GM21367 (cell line): ENCODE results near the gene RIPPLY3.
"Not testable (repeated sequence)": the region's sequence is repeated elsewhere in the genome, so short reads cannot be mapped to it uniquely, and the experiment has no call there.

Experiments used
- ATAC-seq: cut with Tn5 transposase; IDR thresholded peaks from one replicate; pipeline ENCODE4 v1.9.1; 2021; ENCODE audit not compliant: unreplicated experiment

The RIPPLY3 gene

GRCh38 chr21:36980280-36981048, 26.0 kb upstream of the RIPPLY3 start:
- ATAC-seq: no peak

- no peak for ATAC-seq
Observed at GRCh38 chr21:36981049-36981391, 25.5 kb upstream of the RIPPLY3 start.

- no peak for ATAC-seq
Observed at GRCh38 chr21:36981977-36982700, 24.4 kb upstream of the RIPPLY3 start.

- no peak for ATAC-seq
Observed at GRCh38 chr21:36985751-36986594, 20.5 kb upstream of the RIPPLY3 start.

GRCh38 chr21:36987845-36988244, 18.7 kb upstream of the RIPPLY3 start:
- ATAC-seq: no peak

- no peak for ATAC-seq
Observed at GRCh38 chr21:36988536-36988935, 18.0 kb upstream of the RIPPLY3 start.

- not testable (repeated sequence) for ATAC-seq
Observed at GRCh38 chr21:36989199-36989698, 17.3 kb upstream of the RIPPLY3 start.

GRCh38 chr21:36989699-36990507, 16.6 kb upstream of the RIPPLY3 start:
- peak; percentile 86 for ATAC-seq

GRCh38 chr21:36990508-36991205, 15.8 kb upstream of the RIPPLY3 start:
- ATAC-seq: no peak

GRCh38 chr21:36992671-36993070, 13.8 kb upstream of the RIPPLY3 start:
- ATAC-seq: no peak

GRCh38 chr21:36994501-36995158, 11.9 kb upstream of the RIPPLY3 start:
- no peak for ATAC-seq

GRCh38 chr21:36995285-36995684, 11.2 kb upstream of the RIPPLY3 start:
- ATAC-seq: not testable (repeated sequence)

- ATAC-seq: no peak
Observed at GRCh38 chr21:36999131-36999898, 7.2 kb upstream of the RIPPLY3 start.

GRCh38 chr21:37000381-37000780, 6.1 kb upstream of the RIPPLY3 start:
- no peak for ATAC-seq

- ATAC-seq: no peak
Observed at GRCh38 chr21:37001441-37001840, 5.1 kb upstream of the RIPPLY3 start.

GRCh38 chr21:37002851-37003250, 3.7 kb upstream of the RIPPLY3 start:
- ATAC-seq: not testable (repeated sequence)

- not testable (repeated sequence) for ATAC-seq
Observed at GRCh38 chr21:37003917-37004316, 2.6 kb upstream of the RIPPLY3 start.
